HL-60/S4 treated with phorbol 12-myristate 13-acetate at 8.2 ng/mL for 4 days and 3 days (cell line): ENCODE data around the gene SIRPD.

Experiments
- in situ Hi-C: fragments of 300-500 bp; cut with MboI; formaldehyde crosslinking; loops from 2 replicates; pipeline ENCODE4 v1.15.0; 2022; ENCODE audit warnings: low sequenced_read_pairs

Gene SIRPD

GRCh38 chr20:1538655-1539054, 18.9 kb downstream of the SIRPD start:
- in situ Hi-C loops = loop anchor here (10.0 to 25.0 kb wide), 2 partner anchors 99 to 196 kb away; no protein-coding TSS in a partner anchor

GRCh38 chr20:1537731-1538058, 19.8 kb downstream of the SIRPD start:
- in situ Hi-C loops = loop anchor here (10.0 to 25.0 kb wide), 2 partner anchors 100 to 197 kb away; no protein-coding TSS in a partner anchor

- in situ Hi-C loops = loop anchor here (10.0 to 25.0 kb wide), 2 partner anchors 100 to 198 kb away; no protein-coding TSS in a partner anchor
Observed at GRCh38 chr20:1536893-1537730, 20.4 kb downstream of the SIRPD start.

GRCh38 chr20:1535420-1536175, 21.9 kb downstream of the SIRPD start:
- in situ Hi-C loops = loop anchor here (10.0 to 25.0 kb wide), 2 partner anchors 102 to 199 kb away; no protein-coding TSS in a partner anchor

GRCh38 chr20:1534526-1534925, 23.0 kb downstream of the SIRPD start:
- in situ Hi-C loops = loop anchor here (10.0 to 25.0 kb wide), 2 partner anchors 103 to 200 kb away; no protein-coding TSS in a partner anchor

- in situ Hi-C loops = loop anchor here (10.0 to 25.0 kb wide), 2 partner anchors 104 to 202 kb away; no protein-coding TSS in a partner anchor
Observed at GRCh38 chr20:1533059-1533458, 24.4 kb downstream of the SIRPD start.

DNA sequence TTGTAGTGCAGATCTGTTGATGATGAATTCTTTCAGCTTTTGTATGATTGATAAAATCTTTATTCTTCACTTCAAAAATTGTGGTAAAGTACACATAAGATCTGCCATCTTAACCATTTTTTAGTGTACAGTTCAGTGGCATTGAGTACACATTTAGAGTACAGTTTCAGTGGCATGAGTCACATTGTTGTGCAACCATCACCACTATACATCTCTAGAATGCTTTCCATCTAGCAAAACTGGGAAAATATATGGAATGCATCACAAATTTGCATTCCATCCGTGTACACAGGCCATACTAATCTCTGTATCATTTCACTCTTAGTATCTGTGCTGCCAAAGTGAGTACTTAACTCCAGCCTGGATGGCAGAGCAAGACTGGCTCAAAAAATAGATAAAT, 28.7 kb downstream of the SIRPD start:
- in situ Hi-C loops = loop anchor here (25.0 kb wide), 1 partner anchor 108 kb away; no protein-coding TSS in a partner anchor

DNA sequence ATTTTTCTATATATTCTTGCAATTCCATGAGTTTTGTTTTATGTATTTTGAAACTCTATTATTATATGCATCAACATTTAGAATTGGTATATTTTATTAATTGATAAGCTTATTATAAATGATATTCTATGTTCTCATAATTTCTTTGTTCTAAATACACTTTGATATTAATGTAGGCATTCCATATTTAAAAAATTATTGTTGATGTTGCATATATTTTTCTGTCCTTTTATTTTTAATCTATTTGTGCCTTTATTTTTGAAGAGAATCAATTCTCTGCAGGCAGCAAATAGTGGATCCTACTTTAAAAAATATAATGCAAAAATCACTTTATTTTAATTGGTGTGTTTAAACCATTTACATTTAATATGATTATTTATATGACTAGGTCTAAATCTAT, 29.6 kb downstream of the SIRPD start:
- in situ Hi-C loops = loop anchor here (25.0 kb wide), 1 partner anchor 109 kb away; no protein-coding TSS in a partner anchor

- in situ Hi-C loops = loop anchor here (25.0 kb wide), 1 partner anchor 110 kb away; no protein-coding TSS in a partner anchor
Observed at GRCh38 chr20:1526896-1527295, 30.6 kb downstream of the SIRPD start.

DNA sequence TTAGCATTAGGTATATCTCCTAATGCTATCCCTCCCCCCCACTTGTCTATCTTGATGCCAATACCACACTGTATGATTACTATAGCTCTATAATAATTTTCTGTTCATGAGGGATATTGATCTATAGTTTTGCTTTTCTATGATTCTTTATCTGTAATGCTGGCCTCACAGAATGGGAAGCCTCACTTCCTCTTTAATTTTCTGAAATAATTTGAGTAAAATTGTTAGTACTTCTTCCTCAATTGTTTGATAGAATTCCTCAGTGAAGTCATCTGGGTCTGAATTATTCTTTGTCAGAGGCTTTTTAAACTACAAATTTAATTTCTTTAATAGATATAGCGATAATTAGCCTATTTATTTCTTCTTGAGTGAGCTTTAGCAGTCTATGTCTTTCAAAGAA, 31.2 kb downstream of the SIRPD start:
- in situ Hi-C loops = loop anchor here (25.0 kb wide), 1 partner anchor 111 kb away; no protein-coding TSS in a partner anchor

- in situ Hi-C loops = no loop called here
Observed at GRCh38 chr20:1524004-1524403, 33.5 kb downstream of the SIRPD start.

DNA sequence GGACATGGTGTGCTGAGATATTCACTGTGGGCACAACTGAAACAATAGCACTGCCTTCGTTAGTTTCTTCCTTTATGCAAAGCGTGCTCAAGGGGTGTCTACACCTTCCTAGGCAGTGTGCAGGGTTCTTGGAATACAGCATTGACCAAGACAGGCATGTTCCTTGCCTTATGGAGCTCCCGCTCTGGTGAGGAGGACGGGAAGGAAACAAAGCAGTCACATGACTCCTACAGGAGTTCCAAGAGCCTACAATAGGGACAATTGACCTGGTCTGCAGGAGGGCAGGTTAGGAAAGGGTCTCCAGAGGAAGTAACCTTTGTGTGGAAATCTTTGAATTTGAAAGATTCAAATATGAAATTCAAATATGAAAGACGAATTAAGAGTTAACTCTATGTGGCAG, 40.5 kb downstream of the SIRPD start:
- in situ Hi-C loops = no loop called here

GRCh38 chr20:1513801-1514200, 43.7 kb downstream of the SIRPD start:
- in situ Hi-C loops = no loop called here

DNA sequence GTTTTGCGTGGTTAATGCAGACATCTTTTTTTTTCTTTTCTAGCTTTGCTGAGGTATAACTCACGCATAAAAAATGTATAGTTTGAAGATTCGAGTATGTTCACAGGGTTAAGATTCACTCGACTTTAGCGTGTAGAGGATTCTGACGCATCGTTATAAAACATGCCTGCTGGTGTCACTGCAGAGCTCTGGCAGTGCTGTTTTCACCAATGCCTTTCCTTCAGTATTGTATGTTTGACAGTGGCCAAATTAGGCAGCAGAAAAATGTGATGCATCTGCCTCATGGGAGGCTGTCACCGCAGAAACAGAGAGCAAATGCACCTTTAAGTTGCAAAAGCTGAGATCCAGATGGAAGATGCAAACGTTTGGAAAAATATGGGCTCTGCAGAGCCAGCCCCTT, 48.3 kb downstream of the SIRPD start:
- in situ Hi-C loops = no loop called here

DNA sequence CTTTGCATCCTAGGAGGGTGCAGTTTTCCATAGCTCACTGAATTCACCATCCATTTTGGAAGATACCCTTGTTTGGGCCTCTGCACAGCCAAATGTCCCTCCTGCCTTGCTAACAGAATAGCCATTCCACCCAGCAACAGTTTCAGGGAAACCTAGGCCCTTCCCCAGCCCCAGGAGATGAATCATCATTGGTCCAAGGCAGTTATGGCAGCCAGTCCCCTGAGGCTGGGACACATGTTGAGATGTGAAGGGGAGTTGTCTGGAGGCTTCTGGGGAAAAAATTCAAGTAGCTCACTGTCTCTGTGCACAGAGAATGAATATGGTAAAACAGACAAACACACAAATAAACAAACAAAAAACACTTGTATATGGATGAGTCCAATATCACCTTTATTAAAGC, 48.9 kb downstream of the SIRPD start:
- in situ Hi-C loops = no loop called here

DNA sequence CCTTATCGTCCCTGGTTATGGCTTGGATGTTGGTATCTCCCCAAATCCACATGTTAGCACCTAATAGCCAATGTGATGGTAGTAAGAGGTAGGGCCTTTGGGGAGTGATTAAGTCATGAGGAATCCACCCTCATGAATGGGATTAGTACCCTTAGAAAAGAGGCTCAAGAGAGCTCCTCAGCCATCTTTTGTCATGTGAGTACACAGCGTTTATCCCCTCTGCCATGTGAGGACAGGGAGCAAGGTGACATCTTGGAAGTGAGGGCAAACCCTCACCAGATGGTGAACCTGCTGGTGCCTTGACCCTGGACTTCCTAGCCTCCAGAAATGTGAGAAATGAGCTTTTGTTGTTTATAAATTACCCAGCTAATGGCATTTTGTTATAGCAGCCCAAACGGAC, 50.2 kb downstream of the SIRPD start:
- in situ Hi-C loops = no loop called here

- in situ Hi-C loops = no loop called here
Observed at GRCh38 chr20:1505871-1506270, 51.6 kb downstream of the SIRPD start.

- in situ Hi-C loops = no loop called here
Observed at GRCh38 chr20:1505361-1505760, 52.1 kb downstream of the SIRPD start.

GRCh38 chr20:1503564-1504227, 53.8 kb downstream of the SIRPD start:
- in situ Hi-C loops = no loop called here

DNA sequence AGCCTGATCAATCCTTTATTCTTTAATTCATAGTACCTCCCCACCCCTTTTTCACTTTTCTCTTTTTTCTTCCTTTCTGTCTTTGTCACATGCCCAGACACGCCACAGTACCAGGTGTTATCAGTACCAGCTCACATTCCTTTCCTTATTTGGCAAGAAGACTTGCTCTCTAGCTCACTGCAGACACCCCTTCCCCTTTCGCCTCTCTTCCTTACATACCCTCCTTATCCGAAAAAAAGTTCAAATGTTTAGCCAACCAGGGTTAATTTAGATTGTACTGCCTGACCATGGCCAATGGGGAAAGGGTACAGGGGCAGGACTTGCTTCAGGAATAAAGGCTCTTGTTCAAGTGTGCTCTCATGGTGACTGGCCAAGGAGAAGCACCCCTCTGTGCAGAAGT, 57.0 kb downstream of the SIRPD start:
- in situ Hi-C loops = no loop called here
